HG03520 (cell line): ENCODE measurements around the gene EMILIN2.

Experiments
- ATAC-seq: cut with Tn5 transposase; IDR thresholded peaks from one replicate; pipeline ENCODE4 v1.9.1; 2021; ENCODE audit warnings: mild to moderate bottlenecking, moderate library complexity; ENCODE audit not compliant: unreplicated experiment

The EMILIN2 gene

GRCh38 chr18:2897448-2898185 lies 50.8 kb downstream of the EMILIN2 start:
- ATAC-seq, result no peak

GRCh38 chr18:2898186-2898640 lies 51.4 kb downstream of the EMILIN2 start:
- ATAC-seq, result no peak

- no peak for ATAC-seq
Observed at GRCh38 chr18:2900684-2901422, 54.0 kb downstream of the EMILIN2 start.

- no peak for ATAC-seq
Observed at GRCh38 chr18:2901423-2901985, 54.7 kb downstream of the EMILIN2 start.

GRCh38 chr18:2902327-2902726 lies 55.5 kb downstream of the EMILIN2 start:
- ATAC-seq, result no peak

- ATAC-seq, result no peak
Observed at GRCh38 chr18:2903006-2903405, 56.2 kb downstream of the EMILIN2 start.

- peak; percentile 29 for ATAC-seq
Observed at GRCh38 chr18:2905854-2906703, 59.3 kb downstream of the EMILIN2 start.

- ATAC-seq, result peak; percentile 47
Observed at GRCh38 chr18:2906704-2907549, 60.1 kb downstream of the EMILIN2 start.

GRCh38 chr18:2907550-2908135 lies 60.8 kb downstream of the EMILIN2 start:
- no peak for ATAC-seq

- no peak for ATAC-seq
Observed at GRCh38 chr18:2908166-2908945, 61.5 kb downstream of the EMILIN2 start.

- ATAC-seq, result no peak
Observed at GRCh38 chr18:2908946-2909335, 62.1 kb downstream of the EMILIN2 start.

GRCh38 chr18:2909431-2910140 lies 62.8 kb downstream of the EMILIN2 start:
- ATAC-seq, result no peak

GRCh38 chr18:2910261-2910660 lies 63.5 kb downstream of the EMILIN2 start:
- ATAC-seq, result no peak

- ATAC-seq, result no peak
Observed at GRCh38 chr18:2910751-2911425, 64.1 kb downstream of the EMILIN2 start.

- no peak for ATAC-seq
Observed at GRCh38 chr18:2911533-2911932, 64.7 kb downstream of the EMILIN2 start.

GRCh38 chr18:2912357-2913299 lies 65.8 kb downstream of the EMILIN2 start:
- ATAC-seq, result no peak
